Measurements from ENCODE around the gene CACNG1. TPM values are rescaled to one million over a fixed set of nuclear protein-coding genes. Genes with fewer than 3 reads are reported as not detected.

The CACNG1 gene
- total RNA-seq, 4 donors from 2014 or later, result not detected

GRCh38 chr17:67038861-67039365, 5.4 kb upstream of the CACNG1 start:
- TF ChIP-seq, protein P1, sequence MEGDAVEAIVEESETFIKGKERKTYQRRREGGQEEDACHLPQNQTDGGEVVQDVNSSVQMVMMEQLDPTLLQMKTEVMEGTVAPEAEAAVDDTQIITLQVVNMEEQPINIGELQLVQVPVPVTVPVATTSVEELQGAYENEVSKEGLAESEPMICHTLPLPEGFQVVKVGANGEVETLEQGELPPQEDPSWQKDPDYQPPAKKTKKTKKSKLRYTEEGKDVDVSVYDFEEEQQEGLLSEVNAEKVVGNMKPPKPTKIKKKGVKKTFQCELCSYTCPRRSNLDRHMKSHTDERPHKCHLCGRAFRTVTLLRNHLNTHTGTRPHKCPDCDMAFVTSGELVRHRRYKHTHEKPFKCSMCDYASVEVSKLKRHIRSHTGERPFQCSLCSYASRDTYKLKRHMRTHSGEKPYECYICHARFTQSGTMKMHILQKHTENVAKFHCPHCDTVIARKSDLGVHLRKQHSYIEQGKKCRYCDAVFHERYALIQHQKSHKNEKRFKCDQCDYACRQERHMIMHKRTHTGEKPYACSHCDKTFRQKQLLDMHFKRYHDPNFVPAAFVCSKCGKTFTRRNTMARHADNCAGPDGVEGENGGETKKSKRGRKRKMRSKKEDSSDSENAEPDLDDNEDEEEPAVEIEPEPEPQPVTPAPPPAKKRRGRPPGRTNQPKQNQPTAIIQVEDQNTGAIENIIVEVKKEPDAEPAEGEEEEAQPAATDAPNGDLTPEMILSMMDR (IDR thresholded peaks at IDR 0.05; ENCODE audit: low read depth), result no peak

- TF ChIP-seq, protein P1 (IDR thresholded peaks at IDR 0.05; ENCODE audit: low read depth), result no peak
Observed at GRCh38 chr17:67040652-67041051, 3.7 kb upstream of the CACNG1 start.

DNA sequence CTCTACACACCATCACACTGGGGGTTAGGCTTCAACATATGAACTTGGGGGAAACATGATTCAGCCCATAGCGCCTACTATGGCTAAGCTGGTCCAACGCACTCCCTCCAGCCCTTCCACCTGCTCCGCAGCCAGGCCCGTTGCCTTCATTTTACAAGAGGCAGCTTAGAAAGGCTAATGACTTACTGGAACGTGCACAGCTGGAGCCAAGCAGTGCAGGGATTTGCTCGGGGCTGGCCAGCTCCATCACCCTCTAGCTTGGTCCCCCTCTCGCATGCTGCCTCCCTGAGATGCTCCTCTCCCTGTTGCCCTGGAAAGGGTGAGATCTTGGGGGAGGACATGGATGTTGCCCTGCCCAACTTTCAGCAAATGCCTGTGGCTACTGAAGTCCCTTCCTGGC, 2.8 kb upstream of the CACNG1 start:
- TF ChIP-seq, protein P1 (IDR thresholded peaks at IDR 0.05; ENCODE audit: low read depth), result no peak

DNA sequence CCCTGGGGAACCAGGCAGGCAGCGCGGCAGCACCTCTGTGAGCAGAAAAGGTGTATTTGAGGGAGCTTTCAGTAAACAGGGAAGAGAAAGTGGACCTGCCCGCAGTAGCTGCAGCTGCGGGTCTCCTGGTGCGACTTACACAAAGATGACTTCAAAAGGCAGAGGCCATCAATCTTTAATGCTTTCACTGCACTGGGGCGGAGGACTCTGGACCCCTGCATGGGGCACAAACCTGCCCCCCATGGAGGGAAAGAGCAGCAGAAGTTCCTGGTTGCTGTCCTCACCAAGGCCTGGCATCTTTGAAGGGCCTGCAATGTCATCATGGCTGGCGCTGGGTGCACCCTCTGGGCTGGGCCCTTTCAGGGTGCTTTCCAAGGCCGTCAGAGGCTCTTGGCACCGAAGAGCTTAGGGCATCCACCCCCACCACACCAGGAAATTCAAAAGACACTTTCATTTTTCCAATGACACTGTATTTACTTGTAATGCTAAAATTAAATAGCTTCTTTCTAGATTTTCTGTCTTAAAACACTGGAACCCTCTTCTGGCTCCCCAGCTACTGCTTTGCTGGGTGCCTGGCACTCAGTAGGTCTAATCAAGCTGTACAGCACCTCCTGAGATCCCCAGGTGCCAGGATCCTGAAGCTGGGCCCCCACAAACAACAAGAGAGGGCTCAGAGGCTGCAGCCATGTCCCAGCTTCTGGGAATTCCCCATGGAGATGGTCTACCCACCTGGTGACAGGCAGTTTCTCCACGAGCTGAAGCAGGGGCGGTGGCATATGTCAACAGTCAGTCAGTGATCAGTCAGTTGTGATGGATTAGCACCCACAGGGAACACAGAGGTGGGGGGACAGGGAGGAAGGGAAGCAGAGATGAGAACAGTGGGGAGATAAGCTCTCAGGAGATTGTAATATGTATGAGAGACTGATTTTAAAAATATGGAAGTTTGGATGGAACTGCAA, 2.1 kb upstream of the CACNG1 start:
- TF ChIP-seq, protein P1 (IDR thresholded peaks at IDR 0.05; ENCODE audit: low read depth), result no peak

DNA sequence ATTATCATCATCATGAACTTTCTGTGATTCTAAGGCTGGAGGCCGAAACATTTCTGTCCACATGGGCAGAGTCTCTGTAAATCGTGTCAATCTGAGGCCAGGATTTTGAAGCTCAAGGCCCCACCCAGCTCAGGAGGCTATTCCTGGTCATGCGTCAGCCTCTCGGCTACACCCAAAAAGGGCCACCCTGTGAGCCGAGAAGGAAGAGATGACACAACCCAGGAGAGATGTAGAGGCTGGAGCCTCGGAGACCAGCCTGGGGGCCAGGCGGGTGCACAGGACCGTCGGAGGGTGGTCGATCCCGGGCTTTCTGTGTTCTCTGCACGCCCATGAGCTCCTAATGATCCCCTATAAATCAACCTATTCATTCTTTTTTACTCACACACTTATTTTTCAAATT, 1.1 kb upstream of the CACNG1 start:
- TF ChIP-seq, protein P1 (IDR thresholded peaks at IDR 0.05; ENCODE audit: low read depth), result no peak

- TF ChIP-seq, protein P1 (IDR thresholded peaks at IDR 0.05; ENCODE audit: low read depth), result no peak
Observed at GRCh38 chr17:67044940-67045339, 586 bp downstream of the CACNG1 start.

GRCh38 chr17:67046398-67046797, 2.0 kb downstream of the CACNG1 start:
- TF ChIP-seq, protein P1 (IDR thresholded peaks at IDR 0.05; ENCODE audit: low read depth), result no peak
